NOMO-1 (cell line): ENCODE measurements around the gene CADPS.
A peak's percentile ranks its signal among the peaks of the same experiment; 100 is the strongest.

ENCODE experiments used
- DNase-seq, 2 experiments: peaks; one replicate each; lab custom pipeline; 2025; ENCODE audit not compliant: unreplicated experiment in 2 of 2; lab: John Stamatoyannopoulos, UW

CADPS gene

DNA sequence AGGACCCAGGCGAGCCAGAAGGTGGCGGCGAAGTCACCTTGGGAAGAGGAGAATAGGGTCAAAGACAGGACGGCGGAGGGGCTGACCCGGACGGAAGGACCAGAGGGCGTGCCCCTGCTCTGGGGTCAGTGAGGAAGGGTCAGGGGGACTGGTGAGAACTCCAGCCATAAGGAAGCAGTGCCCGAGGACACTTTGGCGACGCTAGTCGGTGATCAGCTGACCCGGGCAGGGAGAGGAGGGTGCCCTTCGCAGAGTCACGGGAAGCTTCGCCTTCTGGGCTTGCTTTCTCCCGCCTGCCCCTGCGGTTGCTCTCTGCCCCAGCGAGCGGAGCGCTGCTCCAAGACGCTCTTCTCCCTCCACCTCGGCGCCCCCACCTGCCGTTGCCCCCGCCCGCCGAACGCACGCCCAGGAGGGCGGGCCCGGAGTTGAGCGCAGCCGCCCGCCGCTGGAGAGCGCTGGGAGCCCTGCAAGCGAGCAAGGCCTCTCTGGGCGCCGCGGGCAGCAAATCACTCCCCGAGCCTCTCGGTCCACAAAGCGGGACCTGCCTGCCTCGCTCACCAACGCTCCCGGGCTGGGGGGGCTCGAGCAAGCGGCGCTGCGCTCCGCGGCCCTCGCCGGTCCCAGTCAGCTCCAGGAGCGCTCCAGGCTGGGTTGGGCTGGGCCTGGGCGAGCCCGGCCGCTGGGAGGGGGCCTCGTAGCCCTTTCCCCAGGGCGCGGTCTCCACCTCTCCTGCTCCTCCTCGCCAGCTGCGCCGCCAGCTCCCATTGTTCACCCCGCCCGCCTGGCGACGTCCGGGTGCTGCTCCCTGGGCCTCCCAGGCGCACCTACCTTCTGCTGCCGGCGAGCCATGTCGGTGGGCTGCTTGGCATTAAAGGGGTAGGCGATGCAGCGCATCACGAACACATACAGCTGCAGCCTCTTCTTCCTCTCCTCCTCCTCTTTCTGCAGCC, 1.2 kb downstream of the CADPS start:
- no peak for DNase-seq

GRCh38 chr3:62873451-62873760, 1.8 kb downstream of the CADPS start:
- DNase-seq = no peak

DNA sequence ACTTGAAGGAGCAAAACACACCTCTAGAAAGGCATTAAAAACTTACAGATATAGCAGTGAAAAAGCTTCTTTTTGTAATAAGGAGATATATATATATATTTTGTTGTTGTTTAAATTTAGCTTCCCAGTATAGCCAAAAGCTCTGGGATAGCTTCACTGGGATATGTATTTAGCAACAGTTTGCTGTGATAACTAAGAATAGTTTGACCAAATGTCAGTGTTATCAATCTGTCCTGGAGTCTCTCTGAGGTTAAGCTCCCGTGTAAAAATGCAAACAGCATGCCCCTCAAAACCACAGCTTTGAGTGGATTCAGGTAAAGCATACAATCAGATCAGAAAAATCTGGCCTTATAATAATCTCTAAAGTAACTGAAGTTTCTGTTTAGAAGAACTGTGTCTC, 2.9 kb downstream of the CADPS start:
- DNase-seq = no peak

GRCh38 chr3:62870321-62870720, 4.9 kb downstream of the CADPS start:
- no peak for DNase-seq

GRCh38 chr3:62863648-62864047, 11.6 kb downstream of the CADPS start:
- no peak for DNase-seq

- no peak for DNase-seq
These were observed 15.9 kb downstream of the CADPS start for GRCh38 chr3:62859203-62859791.

GRCh38 chr3:62845996-62846395, 29.2 kb downstream of the CADPS start:
- DNase-seq = no peak

DNA sequence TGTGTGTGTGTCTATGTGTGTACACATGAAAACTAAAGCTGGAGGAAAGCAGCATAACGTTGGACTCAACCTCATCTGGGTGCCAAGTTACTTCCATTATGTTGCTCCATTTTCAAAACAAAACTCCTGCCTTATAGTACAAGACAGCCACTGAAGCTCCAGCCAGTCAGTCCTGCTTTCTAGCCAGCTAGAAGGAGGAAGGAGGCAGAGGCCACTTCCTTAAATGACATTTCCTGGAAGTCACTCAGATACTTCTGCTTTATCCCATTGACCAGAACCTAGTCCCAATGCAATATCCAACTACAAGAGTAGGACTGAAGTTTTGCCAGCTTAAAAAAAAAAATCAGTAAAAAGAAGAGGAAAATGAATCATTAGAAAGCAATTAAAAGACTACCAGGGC, 31.7 kb downstream of the CADPS start:
- DNase-seq = no peak

- DNase-seq = no peak
These were observed 35.5 kb downstream of the CADPS start for GRCh38 chr3:62839748-62840147.

GRCh38 chr3:62837145-62837787, 38.0 kb downstream of the CADPS start:
- no peak for DNase-seq

- no peak for DNase-seq
These were observed 39.5 kb downstream of the CADPS start for GRCh38 chr3:62835554-62836236.

DNA sequence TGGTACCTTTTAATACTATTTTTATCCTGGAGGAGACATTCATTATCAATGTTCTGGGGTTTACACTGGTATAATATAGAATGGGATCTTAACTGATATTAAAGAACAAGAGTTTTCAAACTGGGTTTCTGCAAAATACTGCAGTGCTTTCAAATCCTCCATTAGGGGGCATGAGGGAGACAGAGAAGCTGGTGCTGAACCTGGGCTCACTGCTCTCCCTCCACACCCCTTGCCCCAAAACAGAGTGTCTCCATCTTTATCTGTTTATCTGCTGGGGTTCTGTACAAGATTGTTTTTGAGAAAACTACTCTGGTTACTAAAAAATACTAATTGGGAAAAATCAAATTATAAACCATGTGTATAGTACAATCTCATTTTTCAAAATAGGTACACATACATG, 41.7 kb downstream of the CADPS start:
- no peak for DNase-seq

- no peak for DNase-seq
These were observed 42.7 kb downstream of the CADPS start for GRCh38 chr3:62832553-62832952.

GRCh38 chr3:62830727-62831322, 44.4 kb downstream of the CADPS start:
- no peak for DNase-seq

GRCh38 chr3:62827550-62827949, 47.7 kb downstream of the CADPS start:
- no peak for DNase-seq

DNA sequence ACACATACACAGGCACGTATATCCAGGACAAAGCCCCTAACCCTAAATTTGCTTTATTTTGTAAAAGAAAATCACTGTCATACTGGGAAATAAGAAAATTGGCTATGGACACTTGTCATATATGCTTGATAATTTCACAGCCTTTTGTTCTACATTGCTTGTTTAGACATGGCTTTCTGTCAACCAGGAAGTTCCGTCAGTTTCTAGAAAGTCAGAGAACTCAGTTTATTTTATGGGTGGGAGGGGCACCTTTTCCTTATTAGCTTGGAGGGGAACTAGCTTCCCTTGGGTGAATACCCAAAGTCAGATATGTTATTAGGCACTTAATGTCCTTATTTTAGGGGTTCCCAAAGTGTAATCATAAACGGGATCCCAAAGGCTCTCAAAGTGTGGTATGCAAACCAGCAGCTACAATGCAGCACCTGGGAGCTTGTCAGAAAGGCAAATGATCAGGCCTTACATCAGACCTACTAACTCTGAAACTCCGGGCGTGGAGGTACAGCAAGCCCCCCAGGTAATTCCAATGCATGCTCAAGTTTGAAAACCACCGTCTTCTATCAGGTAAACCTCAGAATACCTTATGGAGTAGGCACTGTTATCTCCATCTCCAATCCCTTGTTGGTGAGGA, 50.1 kb downstream of the CADPS start:
- DNase-seq = no peak

- no peak for DNase-seq
These were observed 51.7 kb downstream of the CADPS start for GRCh38 chr3:62823461-62824050.

DNA sequence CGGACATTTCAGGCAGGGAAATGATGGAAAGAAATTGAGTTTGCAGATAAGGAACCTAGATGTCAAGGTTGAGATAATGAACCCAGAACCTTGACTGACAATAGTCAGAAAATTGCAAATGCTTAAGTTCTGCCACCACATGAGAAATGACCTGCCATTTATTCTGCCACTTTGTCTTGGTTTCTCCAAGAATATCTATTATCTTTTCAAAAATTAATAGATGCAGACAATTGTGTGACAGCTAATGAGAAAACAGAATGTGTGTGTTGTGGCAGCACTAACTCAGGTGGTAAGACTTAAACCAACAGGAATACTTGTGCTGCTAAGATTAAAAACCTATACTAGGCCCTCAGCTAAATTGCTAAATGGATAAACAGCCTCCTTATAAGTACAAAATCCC, 52.3 kb downstream of the CADPS start:
- no peak for DNase-seq

DNA sequence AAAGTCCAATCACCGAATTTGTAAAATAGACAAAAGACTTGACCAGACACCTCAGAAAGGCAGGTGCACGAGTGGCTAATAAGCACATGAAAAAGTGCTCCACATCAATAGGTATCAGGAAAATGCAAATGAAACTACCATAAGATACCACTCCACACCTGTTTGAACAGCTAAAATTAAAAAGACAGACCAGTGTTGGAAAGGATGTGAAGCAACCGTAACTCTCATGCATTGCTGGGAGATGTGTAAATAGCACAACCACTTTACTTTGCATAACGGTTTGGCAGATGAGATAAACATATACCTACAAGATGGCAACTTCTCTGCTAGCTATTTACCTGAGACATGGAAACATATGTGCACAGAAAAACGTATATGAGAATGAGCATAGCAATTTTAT, 56.9 kb downstream of the CADPS start:
- DNase-seq = no peak

GRCh38 chr3:62817678-62818077, 57.5 kb downstream of the CADPS start:
- DNase-seq = peak in 1 of 2 experiments; percentile 13
